HG03196 (cell line): ENCODE results near the gene BAZ2B.
"Not testable (repeated sequence)": the region's sequence is repeated elsewhere in the genome, so short reads cannot be mapped to it uniquely, and the experiment has no call there.

ENCODE experiments used
- ATAC-seq: cut with Tn5 transposase; IDR thresholded peaks from one replicate; pipeline ENCODE4 v1.9.1; 2021; ENCODE audit not compliant: unreplicated experiment

The BAZ2B gene

GRCh38 chr2:159616286-159616701 lies at the start of gene BAZ2B:
Gene BAZ2B (minus strand): TSS chr2:159616548. CDS start chr2:159478719, 137,829 bp downstream.
- peak; percentile 44 for ATAC-seq

GRCh38 chr2:159661286-159661685 lies 44.9 kb upstream of the BAZ2B start:
- no peak for ATAC-seq

- ATAC-seq, result no peak
Measured at GRCh38 chr2:159658881-159659873, 42.8 kb upstream of the BAZ2B start.

GRCh38 chr2:159653962-159654361 lies 37.6 kb upstream of the BAZ2B start:
- ATAC-seq, result no peak

GRCh38 chr2:159651884-159652283 lies 35.5 kb upstream of the BAZ2B start:
- no peak for ATAC-seq

- no peak for ATAC-seq
Measured at GRCh38 chr2:159650574-159650973, 34.2 kb upstream of the BAZ2B start.

- no peak for ATAC-seq
Measured at GRCh38 chr2:159648643-159649042, 32.3 kb upstream of the BAZ2B start.

- ATAC-seq, result no peak
Measured at GRCh38 chr2:159647667-159648066, 31.3 kb upstream of the BAZ2B start.

- no peak for ATAC-seq
Measured at GRCh38 chr2:159640176-159640575, 23.8 kb upstream of the BAZ2B start.

- no peak for ATAC-seq
Measured at GRCh38 chr2:159639712-159640111, 23.4 kb upstream of the BAZ2B start.

- no peak for ATAC-seq
Measured at GRCh38 chr2:159639071-159639470, 22.7 kb upstream of the BAZ2B start.

GRCh38 chr2:159637988-159638501 lies 21.7 kb upstream of the BAZ2B start:
- no peak for ATAC-seq

GRCh38 chr2:159637240-159637639 lies 20.9 kb upstream of the BAZ2B start:
- no peak for ATAC-seq

- no peak for ATAC-seq
Measured at GRCh38 chr2:159635006-159635789, 18.9 kb upstream of the BAZ2B start.

GRCh38 chr2:159633219-159633618 lies 16.9 kb upstream of the BAZ2B start:
- ATAC-seq, result no peak

- ATAC-seq, result not testable (repeated sequence)
Measured at GRCh38 chr2:159625628-159626027, 9.3 kb upstream of the BAZ2B start.

GRCh38 chr2:159623436-159623835 lies 7.1 kb upstream of the BAZ2B start:
- ATAC-seq, result no peak

- no peak for ATAC-seq
Measured at GRCh38 chr2:159622966-159623365, 6.6 kb upstream of the BAZ2B start.

GRCh38 chr2:159620796-159621195 lies 4.4 kb upstream of the BAZ2B start:
- no peak for ATAC-seq

GRCh38 chr2:159617646-159618045 lies 1.3 kb upstream of the BAZ2B start:
- no peak for ATAC-seq

- no peak for ATAC-seq
Measured at GRCh38 chr2:159617100-159617499, 752 bp upstream of the BAZ2B start.
